ENCODE data around the gene LRP1-AS.

- TF ChIP-seq, protein P1, sequence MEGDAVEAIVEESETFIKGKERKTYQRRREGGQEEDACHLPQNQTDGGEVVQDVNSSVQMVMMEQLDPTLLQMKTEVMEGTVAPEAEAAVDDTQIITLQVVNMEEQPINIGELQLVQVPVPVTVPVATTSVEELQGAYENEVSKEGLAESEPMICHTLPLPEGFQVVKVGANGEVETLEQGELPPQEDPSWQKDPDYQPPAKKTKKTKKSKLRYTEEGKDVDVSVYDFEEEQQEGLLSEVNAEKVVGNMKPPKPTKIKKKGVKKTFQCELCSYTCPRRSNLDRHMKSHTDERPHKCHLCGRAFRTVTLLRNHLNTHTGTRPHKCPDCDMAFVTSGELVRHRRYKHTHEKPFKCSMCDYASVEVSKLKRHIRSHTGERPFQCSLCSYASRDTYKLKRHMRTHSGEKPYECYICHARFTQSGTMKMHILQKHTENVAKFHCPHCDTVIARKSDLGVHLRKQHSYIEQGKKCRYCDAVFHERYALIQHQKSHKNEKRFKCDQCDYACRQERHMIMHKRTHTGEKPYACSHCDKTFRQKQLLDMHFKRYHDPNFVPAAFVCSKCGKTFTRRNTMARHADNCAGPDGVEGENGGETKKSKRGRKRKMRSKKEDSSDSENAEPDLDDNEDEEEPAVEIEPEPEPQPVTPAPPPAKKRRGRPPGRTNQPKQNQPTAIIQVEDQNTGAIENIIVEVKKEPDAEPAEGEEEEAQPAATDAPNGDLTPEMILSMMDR (IDR thresholded peaks at IDR 0.05) = no peak
- no peak for TF ChIP-seq POLR2A (IDR thresholded peaks at IDR 0.05)
Observed at GRCh38 chr12:57162553-57163125, 15.2 kb upstream of the LRP1-AS start.

All from prostate gland (tissue), 2 donors.